Measurements from ENCODE around the gene ENTREP1. TPM values are rescaled to one million over a fixed set of nuclear protein-coding genes. Genes with fewer than 3 reads are reported as not detected.

Gene ENTREP1
- total and polyA plus RNA-seq, 2 experiments from 2014 or later = 5.7 to 10.0 TPM

DNA sequence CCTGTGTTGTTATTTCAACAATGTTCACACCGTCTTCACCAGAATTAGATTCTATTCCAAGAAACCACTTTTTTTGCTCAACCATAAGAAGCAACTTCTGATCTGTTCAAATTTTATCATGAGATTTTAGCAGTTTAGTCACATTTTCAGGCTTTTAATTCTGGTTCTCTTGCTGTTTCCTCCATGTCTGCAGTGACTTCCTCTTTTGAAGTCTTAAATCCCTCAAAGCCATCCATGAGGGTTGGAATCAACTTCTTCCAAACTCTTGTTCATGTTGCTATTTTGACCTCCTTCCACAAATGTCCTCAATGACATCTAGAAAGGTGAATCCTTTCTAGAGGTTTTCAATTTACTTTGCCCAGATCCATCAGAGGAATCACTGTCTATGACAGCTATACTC is 25.7 kb upstream of the ENTREP1 start:
- Histone ChIP-seq H3K27ac (ENCODE audit: low read depth) (no peak overlapping the region), H2AFZ (no peak overlapping the region), H3K9me2 (ENCODE audit: insufficient read depth) (no peaks in the 10 kb centered on the region), H3K4me2 (no peak overlapping the region), H4K20me1 (replicated peaks; ENCODE audit: insufficient read depth) (no peaks in the 10 kb centered on the region), H3K27me3 (ENCODE audit: insufficient read depth) (no peaks in the 10 kb centered on the region), H3F3A (replicated peaks; ENCODE audit: low read depth) (no peaks in the 10 kb centered on the region), H3K36me3 (ENCODE audit: insufficient read depth) (no peaks in the 10 kb centered on the region; the same call in 1 of the 2 replicates), H3K79me2 (replicated peaks; ENCODE audit: insufficient read depth) (no peaks in the 10 kb centered on the region), H3K4me1 (ENCODE audit: insufficient read depth) (no peaks in the 10 kb centered on the region), H3K4me3 (no peak overlapping the region)
- ATAC-seq (no peak), DNase-seq (ENCODE audit: low spot score) (no peak)
- Mint-ChIP-seq H3K27me3 (ENCODE audit: insufficient read depth, low read depth, poor library complexity) (peaks cover 4% of the 10 kb centered on the region), H3K36me3 (ENCODE audit: low read depth) (no peaks in the 10 kb centered on the region), H3K4me3 (no peak overlapping the region), H3K9me3 (no peaks in the 10 kb centered on the region), H3K4me1 (no peaks in the 10 kb centered on the region), H3K27ac (no peak overlapping the region)
- TF ChIP-seq, protein P1, sequence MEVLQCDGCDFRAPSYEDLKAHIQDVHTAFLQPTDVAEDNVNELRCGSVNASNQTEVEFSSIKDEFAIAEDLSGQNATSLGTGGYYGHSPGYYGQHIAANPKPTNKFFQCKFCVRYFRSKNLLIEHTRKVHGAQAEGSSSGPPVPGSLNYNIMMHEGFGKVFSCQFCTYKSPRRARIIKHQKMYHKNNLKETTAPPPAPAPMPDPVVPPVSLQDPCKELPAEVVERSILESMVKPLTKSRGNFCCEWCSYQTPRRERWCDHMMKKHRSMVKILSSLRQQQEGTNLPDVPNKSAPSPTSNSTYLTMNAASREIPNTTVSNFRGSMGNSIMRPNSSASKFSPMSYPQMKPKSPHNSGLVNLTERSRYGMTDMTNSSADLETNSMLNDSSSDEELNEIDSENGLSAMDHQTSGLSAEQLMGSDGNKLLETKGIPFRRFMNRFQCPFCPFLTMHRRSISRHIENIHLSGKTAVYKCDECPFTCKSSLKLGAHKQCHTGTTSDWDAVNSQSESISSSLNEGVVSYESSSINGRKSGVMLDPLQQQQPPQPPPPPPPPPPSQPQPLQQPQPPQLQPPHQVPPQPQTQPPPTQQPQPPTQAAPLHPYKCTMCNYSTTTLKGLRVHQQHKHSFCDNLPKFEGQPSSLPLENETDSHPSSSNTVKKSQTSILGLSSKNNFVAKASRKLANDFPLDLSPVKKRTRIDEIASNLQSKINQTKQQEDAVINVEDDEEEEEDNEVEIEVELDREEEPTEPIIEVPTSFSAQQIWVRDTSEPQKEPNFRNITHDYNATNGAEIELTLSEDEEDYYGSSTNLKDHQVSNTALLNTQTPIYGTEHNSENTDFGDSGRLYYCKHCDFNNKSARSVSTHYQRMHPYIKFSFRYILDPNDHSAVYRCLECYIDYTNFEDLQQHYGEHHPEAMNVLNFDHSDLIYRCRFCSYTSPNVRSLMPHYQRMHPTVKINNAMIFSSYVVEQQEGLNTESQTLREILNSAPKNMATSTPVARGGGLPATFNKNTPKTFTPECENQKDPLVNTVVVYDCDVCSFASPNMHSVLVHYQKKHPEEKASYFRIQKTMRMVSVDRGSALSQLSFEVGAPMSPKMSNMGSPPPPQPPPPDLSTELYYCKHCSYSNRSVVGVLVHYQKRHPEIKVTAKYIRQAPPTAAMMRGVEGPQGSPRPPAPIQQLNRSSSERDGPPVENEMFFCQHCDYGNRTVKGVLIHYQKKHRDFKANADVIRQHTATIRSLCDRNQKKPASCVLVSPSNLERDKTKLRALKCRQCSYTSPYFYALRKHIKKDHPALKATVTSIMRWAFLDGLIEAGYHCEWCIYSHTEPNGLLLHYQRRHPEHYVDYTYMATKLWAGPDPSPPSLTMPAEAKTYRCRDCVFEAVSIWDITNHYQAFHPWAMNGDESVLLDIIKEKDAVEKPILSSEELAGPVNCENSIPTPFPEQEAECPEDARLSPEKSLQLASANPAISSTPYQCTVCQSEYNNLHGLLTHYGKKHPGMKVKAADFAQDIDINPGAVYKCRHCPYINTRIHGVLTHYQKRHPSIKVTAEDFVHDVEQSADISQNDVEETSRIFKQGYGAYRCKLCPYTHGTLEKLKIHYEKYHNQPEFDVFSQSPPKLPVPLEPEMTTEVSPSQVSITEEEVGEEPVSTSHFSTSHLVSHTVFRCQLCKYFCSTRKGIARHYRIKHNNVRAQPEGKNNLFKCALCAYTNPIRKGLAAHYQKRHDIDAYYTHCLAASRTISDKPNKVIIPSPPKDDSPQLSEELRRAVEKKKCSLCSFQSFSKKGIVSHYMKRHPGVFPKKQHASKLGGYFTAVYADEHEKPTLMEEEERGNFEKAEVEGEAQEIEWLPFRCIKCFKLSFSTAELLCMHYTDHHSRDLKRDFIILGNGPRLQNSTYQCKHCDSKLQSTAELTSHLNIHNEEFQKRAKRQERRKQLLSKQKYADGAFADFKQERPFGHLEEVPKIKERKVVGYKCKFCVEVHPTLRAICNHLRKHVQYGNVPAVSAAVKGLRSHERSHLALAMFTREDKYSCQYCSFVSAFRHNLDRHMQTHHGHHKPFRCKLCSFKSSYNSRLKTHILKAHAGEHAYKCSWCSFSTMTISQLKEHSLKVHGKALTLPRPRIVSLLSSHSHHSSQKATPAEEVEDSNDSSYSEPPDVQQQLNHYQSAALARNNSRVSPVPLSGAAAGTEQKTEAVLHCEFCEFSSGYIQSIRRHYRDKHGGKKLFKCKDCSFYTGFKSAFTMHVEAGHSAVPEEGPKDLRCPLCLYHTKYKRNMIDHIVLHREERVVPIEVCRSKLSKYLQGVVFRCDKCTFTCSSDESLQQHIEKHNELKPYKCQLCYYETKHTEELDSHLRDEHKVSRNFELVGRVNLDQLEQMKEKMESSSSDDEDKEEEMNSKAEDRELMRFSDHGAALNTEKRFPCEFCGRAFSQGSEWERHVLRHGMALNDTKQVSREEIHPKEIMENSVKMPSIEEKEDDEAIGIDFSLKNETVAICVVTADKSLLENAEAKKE (CRISPR knock-in tag; IDR thresholded peaks at IDR 0.05) = no peak
- TF ChIP-seq, protein P2, sequence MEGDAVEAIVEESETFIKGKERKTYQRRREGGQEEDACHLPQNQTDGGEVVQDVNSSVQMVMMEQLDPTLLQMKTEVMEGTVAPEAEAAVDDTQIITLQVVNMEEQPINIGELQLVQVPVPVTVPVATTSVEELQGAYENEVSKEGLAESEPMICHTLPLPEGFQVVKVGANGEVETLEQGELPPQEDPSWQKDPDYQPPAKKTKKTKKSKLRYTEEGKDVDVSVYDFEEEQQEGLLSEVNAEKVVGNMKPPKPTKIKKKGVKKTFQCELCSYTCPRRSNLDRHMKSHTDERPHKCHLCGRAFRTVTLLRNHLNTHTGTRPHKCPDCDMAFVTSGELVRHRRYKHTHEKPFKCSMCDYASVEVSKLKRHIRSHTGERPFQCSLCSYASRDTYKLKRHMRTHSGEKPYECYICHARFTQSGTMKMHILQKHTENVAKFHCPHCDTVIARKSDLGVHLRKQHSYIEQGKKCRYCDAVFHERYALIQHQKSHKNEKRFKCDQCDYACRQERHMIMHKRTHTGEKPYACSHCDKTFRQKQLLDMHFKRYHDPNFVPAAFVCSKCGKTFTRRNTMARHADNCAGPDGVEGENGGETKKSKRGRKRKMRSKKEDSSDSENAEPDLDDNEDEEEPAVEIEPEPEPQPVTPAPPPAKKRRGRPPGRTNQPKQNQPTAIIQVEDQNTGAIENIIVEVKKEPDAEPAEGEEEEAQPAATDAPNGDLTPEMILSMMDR (conservative IDR thresholded peaks at IDR 0.05; ENCODE audit: low read depth in 2 of 2) = no peak
- TF ChIP-seq POLR2AphosphoS5 (IDR thresholded peaks at IDR 0.05; ENCODE audit: low read depth) = no peak
- TF ChIP-seq, protein P3, sequence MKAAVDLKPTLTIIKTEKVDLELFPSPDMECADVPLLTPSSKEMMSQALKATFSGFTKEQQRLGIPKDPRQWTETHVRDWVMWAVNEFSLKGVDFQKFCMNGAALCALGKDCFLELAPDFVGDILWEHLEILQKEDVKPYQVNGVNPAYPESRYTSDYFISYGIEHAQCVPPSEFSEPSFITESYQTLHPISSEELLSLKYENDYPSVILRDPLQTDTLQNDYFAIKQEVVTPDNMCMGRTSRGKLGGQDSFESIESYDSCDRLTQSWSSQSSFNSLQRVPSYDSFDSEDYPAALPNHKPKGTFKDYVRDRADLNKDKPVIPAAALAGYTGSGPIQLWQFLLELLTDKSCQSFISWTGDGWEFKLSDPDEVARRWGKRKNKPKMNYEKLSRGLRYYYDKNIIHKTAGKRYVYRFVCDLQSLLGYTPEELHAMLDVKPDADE (IDR thresholded peaks at IDR 0.05) = no peak
- no peak for TF ChIP-seq EZH2phosphoT487 (IDR thresholded peaks at IDR 0.05; ENCODE audit: unreplicated experiment)
- TF ChIP-seq STAT1 (IDR thresholded peaks at IDR 0.05; ENCODE audit: unreplicated experiment) = no peak
- no peak for TF ChIP-seq EZH2 (IDR thresholded peaks at IDR 0.05; ENCODE audit: low read depth, unreplicated experiment)
- no peak for TF ChIP-seq CREB1 (CRISPR knock-in tag; IDR thresholded peaks at IDR 0.05; ENCODE audit: low read depth)
- TF ChIP-seq ZNF331 (CRISPR knock-in tag; IDR thresholded peaks at IDR 0.05; ENCODE audit: low read depth) = no peak
- TF ChIP-seq ZNF114 (CRISPR knock-in tag; IDR thresholded peaks at IDR 0.05) = no peak
- no peak for TF ChIP-seq JUNB (IDR thresholded peaks at IDR 0.05; ENCODE audit: unreplicated experiment)
- no peak for TF ChIP-seq NANOG (IDR thresholded peaks at IDR 0.05; ENCODE audit: borderline replicate concordance)
- TF ChIP-seq, protein P4, sequence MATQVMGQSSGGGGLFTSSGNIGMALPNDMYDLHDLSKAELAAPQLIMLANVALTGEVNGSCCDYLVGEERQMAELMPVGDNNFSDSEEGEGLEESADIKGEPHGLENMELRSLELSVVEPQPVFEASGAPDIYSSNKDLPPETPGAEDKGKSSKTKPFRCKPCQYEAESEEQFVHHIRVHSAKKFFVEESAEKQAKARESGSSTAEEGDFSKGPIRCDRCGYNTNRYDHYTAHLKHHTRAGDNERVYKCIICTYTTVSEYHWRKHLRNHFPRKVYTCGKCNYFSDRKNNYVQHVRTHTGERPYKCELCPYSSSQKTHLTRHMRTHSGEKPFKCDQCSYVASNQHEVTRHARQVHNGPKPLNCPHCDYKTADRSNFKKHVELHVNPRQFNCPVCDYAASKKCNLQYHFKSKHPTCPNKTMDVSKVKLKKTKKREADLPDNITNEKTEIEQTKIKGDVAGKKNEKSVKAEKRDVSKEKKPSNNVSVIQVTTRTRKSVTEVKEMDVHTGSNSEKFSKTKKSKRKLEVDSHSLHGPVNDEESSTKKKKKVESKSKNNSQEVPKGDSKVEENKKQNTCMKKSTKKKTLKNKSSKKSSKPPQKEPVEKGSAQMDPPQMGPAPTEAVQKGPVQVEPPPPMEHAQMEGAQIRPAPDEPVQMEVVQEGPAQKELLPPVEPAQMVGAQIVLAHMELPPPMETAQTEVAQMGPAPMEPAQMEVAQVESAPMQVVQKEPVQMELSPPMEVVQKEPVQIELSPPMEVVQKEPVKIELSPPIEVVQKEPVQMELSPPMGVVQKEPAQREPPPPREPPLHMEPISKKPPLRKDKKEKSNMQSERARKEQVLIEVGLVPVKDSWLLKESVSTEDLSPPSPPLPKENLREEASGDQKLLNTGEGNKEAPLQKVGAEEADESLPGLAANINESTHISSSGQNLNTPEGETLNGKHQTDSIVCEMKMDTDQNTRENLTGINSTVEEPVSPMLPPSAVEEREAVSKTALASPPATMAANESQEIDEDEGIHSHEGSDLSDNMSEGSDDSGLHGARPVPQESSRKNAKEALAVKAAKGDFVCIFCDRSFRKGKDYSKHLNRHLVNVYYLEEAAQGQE (IDR thresholded peaks at IDR 0.05; ENCODE audit: unreplicated experiment) = no peak

Measured in GM23338 (cell line).